Endothelial cell of umbilical vein (primary cell): Measurements from ENCODE around the gene CCSER2. TPM values are rescaled to one million over a fixed set of nuclear protein-coding genes. Genes with fewer than 3 reads are reported as not detected.

Source experiments
- BruUV-seq: library from RNA; stranded (reverse); fragments of 400-500 nt; replicated peaks from 2 replicates; lab custom pipeline; 2021; lab: Mats Ljungman, UMichigan
- CTCF ChIA-PET: fragments of 300-600, 350-600 bp; sonication (Branson Sonifier 250); formaldehyde crosslinking; loops from one replicate; lab custom pipeline; 2021; ENCODE audit warnings: antibody characterized with exemption, inconsistent platforms; lab: Charles Lee
- POLR2A ChIA-PET: fragments of 300-600, 350-600 bp; sonication (Branson Sonifier 250); formaldehyde crosslinking; loops from one replicate; lab custom pipeline; 2021; ENCODE audit warnings: antibody characterized with exemption, inconsistent platforms; lab: Charles Lee
- DNase-seq: peaks from one replicate; pipeline ENCODE4 v3.0.0-alpha.2; 2011; ENCODE audit warnings: low read depth, low spot score
- FAIRE-seq: peaks from 2 replicates; lab custom pipeline; 2011; peaks lifted over from hg19 to GRCh38; lab: Jason Lieb, UNC
- H2AFZ ChIP-seq: 2 replicates; pipeline ENCODE4 v1.6.0; 2012; ENCODE audit warnings: low read depth, low read length, control low read depth, inconsistent platforms
- H3K27ac ChIP-seq: 2 replicates; pipeline ENCODE4 v1.5.1; 2011; ENCODE audit warnings: low read depth, mild to moderate bottlenecking, control low read depth, low read length, moderate library complexity; ENCODE audit not compliant: insufficient read depth
- H3K27me3 ChIP-seq, 2 experiments: 2 replicates each; pipeline versions ENCODE4 v1.6.0 to v1.6.1; 2011; ENCODE audit warnings: low read length in 2 of 2, mixed read lengths in 1 of 2; ENCODE audit not compliant: control insufficient read depth in 2 of 2, insufficient read depth in 2 of 2
- H3K36me3 ChIP-seq, 2 experiments: 2 replicates in 1 of 2; 3 replicates in 1 of 2; pipeline ENCODE4 v1.5.1; 2011; ENCODE audit warnings: low read length in 2 of 2, mild to moderate bottlenecking in 1 of 2, moderate library complexity in 1 of 2; ENCODE audit not compliant: control insufficient read depth in 2 of 2, insufficient read depth in 2 of 2; ENCODE audit errors: extremely low read depth in 1 of 2
- H3K4me1 ChIP-seq: 3 replicates; pipeline ENCODE4 v1.5.1; 2011; ENCODE audit warnings: mild to moderate bottlenecking, low read length; ENCODE audit not compliant: control insufficient read depth, insufficient read depth; ENCODE audit errors: extremely low read depth
- H3K4me2 ChIP-seq: 2 replicates; pipeline ENCODE4 v1.6.1; 2011; ENCODE audit warnings: low read length, control low read depth, mixed read lengths; ENCODE audit not compliant: insufficient read depth
- H3K4me3 ChIP-seq, 3 experiments: fragments of 200-600 bp in 1 of 3; sonication (generic), shearing (Covaris generic) in 1 of 3; replicated peaks in 1 of 3; 2 replicates each; pipeline ENCODE4 v1.5.1; 2011 to 2016; ENCODE audit warnings: control low read depth in 3 of 3, low read length in 3 of 3, mild to moderate bottlenecking in 2 of 3, inconsistent platforms in 1 of 3, low read depth in 1 of 3, moderate library complexity in 1 of 3; ENCODE audit not compliant: insufficient read depth in 1 of 3
- H3K79me2 ChIP-seq: 2 replicates; pipeline ENCODE4 v1.6.0; 2012; ENCODE audit warnings: low read length, inconsistent platforms; ENCODE audit not compliant: control insufficient read depth, insufficient read depth
- H3K9ac ChIP-seq: replicated peaks from 2 replicates; pipeline ENCODE3; 2011; ENCODE audit warnings: low read length, control low read depth; ENCODE audit not compliant: insufficient read depth; ENCODE audit errors: extremely low read depth
- H3K9me1 ChIP-seq: replicated peaks from 3 replicates; pipeline ENCODE4 v1.6.0; 2011; ENCODE audit warnings: mild to moderate bottlenecking, low read length; ENCODE audit not compliant: control insufficient read depth, insufficient read depth; ENCODE audit errors: extremely low read depth
- H3K9me3 ChIP-seq: replicated peaks from 2 replicates; pipeline ENCODE4 v1.5.1; 2012; ENCODE audit warnings: low read length, inconsistent platforms; ENCODE audit not compliant: control insufficient read depth, insufficient read depth
- H4K20me1 ChIP-seq: replicated peaks from 2 replicates; pipeline ENCODE3; 2011; ENCODE audit warnings: mild to moderate bottlenecking, low read length; ENCODE audit not compliant: control insufficient read depth, insufficient read depth; ENCODE audit errors: extremely low read depth
- CTCF ChIP-seq, 2 donors: IDR thresholded peaks; 1 replicate in 1 of 2; 2 replicates in 1 of 2; pipeline ENCODE4 v1.5.1; 2011; ENCODE audit warnings: low read length in 2 of 2, mild to moderate bottlenecking in 2 of 2, moderate library complexity in 2 of 2, control low read depth in 1 of 2, inconsistent platforms in 1 of 2, low read depth in 1 of 2; ENCODE audit not compliant: insufficient read depth in 1 of 2; ENCODE audit errors: extremely low read depth in 1 of 2
- EZH2 ChIP-seq: IDR thresholded peaks from 2 replicates; pipeline ENCODE4 v1.6.1; 2012; ENCODE audit warnings: borderline replicate concordance, low read depth, mild to moderate bottlenecking, moderate library complexity, low read length, inconsistent platforms; ENCODE audit not compliant: severe bottlenecking
- FOS ChIP-seq: IDR thresholded peaks from 2 replicates; pipeline ENCODE4 v1.6.1; 2011; ENCODE audit warnings: mild to moderate bottlenecking, low read length, moderate library complexity, borderline replicate concordance; ENCODE audit not compliant: insufficient read depth
- GATA2 ChIP-seq: IDR thresholded peaks from 2 replicates; pipeline ENCODE4 v1.7.0; 2011; ENCODE audit warnings: low read depth, mild to moderate bottlenecking, moderate library complexity, mixed read lengths, low read length; ENCODE audit not compliant: insufficient read length, insufficient read depth
- JUN ChIP-seq: IDR thresholded peaks from 2 replicates; pipeline ENCODE4 v1.6.1; 2011; ENCODE audit warnings: borderline replicate concordance, low read depth; ENCODE audit not compliant: insufficient read length, insufficient read depth
- MAX ChIP-seq: IDR thresholded peaks from 2 replicates; pipeline ENCODE4 v1.6.1; 2011; ENCODE audit not compliant: insufficient read depth, insufficient read length
- MYC ChIP-seq: IDR thresholded peaks from one replicate; pipeline ENCODE4 v1.6.1; 2011; ENCODE audit warnings: mild to moderate bottlenecking, low read depth, low read length
- POLR2A ChIP-seq: IDR thresholded peaks from 2 replicates; pipeline ENCODE4 v1.6.1; 2012; ENCODE audit warnings: low read depth, mild to moderate bottlenecking, control low read depth, low read length
- POLR2AphosphoS5 ChIP-seq: IDR thresholded peaks from 2 replicates; pipeline ENCODE4 v1.6.1; 2012; ENCODE audit warnings: low read depth, mild to moderate bottlenecking, control low read depth, low read length, moderate library complexity; ENCODE audit not compliant: insufficient read depth
- dilution Hi-C: fragments of 300-500 bp; cut with MboI; formaldehyde crosslinking; loops from one replicate; pipeline ENCODE4 v1.15.0; 2019; ENCODE audit warnings: low sequenced_read_pairs; ENCODE audit not compliant: extremely low pct_ligation_motif_present
- intact Hi-C: fragments of 100-400 bp; cut with micrococcal nuclease; formaldehyde crosslinking; loops from one replicate; pipeline ENCODE4 v1.10.0; 2022
- polyA plus RNA-seq, 4 experiments: library from polyadenylated mRNA; depleted of rRNA in 3 of 4; stranded (reverse) in 3 of 4; unstranded in 1 of 4; fragments of >200 nt; gene quantifications; 2 replicates each; pipeline versions ENCODE4 v1.2.1 to v1.2.3, GENCODE V29; 2011 to 2012; ENCODE audit warnings: missing spikeins in 1 of 4
- total RNA-seq: library from RNA; stranded (reverse); gene quantifications from 2 replicates; pipeline ENCODE4 v1.2.3, GENCODE V29; 2021

Gene CCSER2
- total and polyA plus RNA-seq, 2 donors (not counting 3 experiments of a cell fraction or from before 2014, with no cell fraction given), result 14.5 to 49.3 TPM

GRCh38 chr10:84473136-84473535, 144.7 kb downstream of the CCSER2 start:
- Histone ChIP-seq H3K4me2 (no peak overlapping the region), H3K27ac (no peak overlapping the region), H2AFZ (no peak overlapping the region), H3K4me3 (no peak overlapping the region), H3K9ac (no peak overlapping the region), H3K79me2 (no peaks in the 10 kb centered on the region), H3K36me3 (no peaks in the 10 kb centered on the region), H3K9me1 (no peaks in the 10 kb centered on the region), H4K20me1 (no peaks in the 10 kb centered on the region), H3K9me3 (no peaks in the 10 kb centered on the region), H3K27me3 (no peaks in the 10 kb centered on the region), H3K4me1 (peaks cover 3% of the 10 kb centered on the region)
- TF ChIP-seq JUN (no peak), POLR2AphosphoS5 (no peak), MYC (no peak), FOS (no peak), POLR2A (no peak), EZH2 (no peak), MAX (no peak), CTCF (IDR thresholded peaks at IDR 0.05; ENCODE audit: extremely low read depth in 1 of 2, insufficient read depth in 1 of 2, low read depth in 1 of 2, low read length in 2 of 2) (no peak), GATA2 (no peak)
- dilution Hi-C loops, result no loop called here
- ChIA-PET POLR2A (no interaction called here), CTCF (interaction anchor here (2.0 kb wide), 1 partner anchor 64 kb away, joined by 9 read pairs; no protein-coding TSS in a partner anchor)
- intact Hi-C loops, result no loop called here
- FAIRE-seq (no peak), DNase-seq (no peak)
- BruUV-seq, result no TSS peak
